Ovary (tissue), 3 donors: Measurements from ENCODE around the gene PDE6D.

Source experiments
- CTCF ChIP-seq, 3 donors: fragments of 450-650 bp in 2 of 3; fragments of 200-600 bp in 1 of 3; IDR thresholded peaks; one replicate each; pipeline versions ENCODE4 v1.5.1 to v1.8.0; 2016 to 2022; ENCODE audit warnings: antibody characterized with exemption in 3 of 3, mild to moderate bottlenecking in 1 of 3
- EP300 ChIP-seq: sonication (generic); formaldehyde crosslinking; IDR thresholded peaks from one replicate; pipeline ENCODE4 v1.6.1; 2017; ENCODE audit warnings: antibody characterized with exemption
- POLR2A ChIP-seq: fragments of 450-650 bp; IDR thresholded peaks from one replicate; pipeline ENCODE4 v1.6.1; 2017; ENCODE audit warnings: antibody characterized with exemption, mild to moderate bottlenecking, moderate library complexity
- donor health status: DM: no; HTN: no; CAD: no.

- TF ChIP-seq POLR2A (peak; percentile 66), CTCF (IDR thresholded peaks at IDR 0.05) (peak; percentile 57 to 99 (median 97)), EP300 (no peak)
Measured at GRCh38 chr2:231709981-231710798, 70.9 kb downstream of the PDE6D start.
